GM15510 (cell line): ENCODE data around the gene AK1.

Source experiments
- POLR2A ChIP-seq: IDR thresholded peaks from 3 replicates; pipeline ENCODE4 v1.6.1; 2011; ENCODE audit warnings: borderline replicate concordance; ENCODE audit not compliant: insufficient read length; ENCODE audit errors: extremely low read depth

Gene AK1

DNA sequence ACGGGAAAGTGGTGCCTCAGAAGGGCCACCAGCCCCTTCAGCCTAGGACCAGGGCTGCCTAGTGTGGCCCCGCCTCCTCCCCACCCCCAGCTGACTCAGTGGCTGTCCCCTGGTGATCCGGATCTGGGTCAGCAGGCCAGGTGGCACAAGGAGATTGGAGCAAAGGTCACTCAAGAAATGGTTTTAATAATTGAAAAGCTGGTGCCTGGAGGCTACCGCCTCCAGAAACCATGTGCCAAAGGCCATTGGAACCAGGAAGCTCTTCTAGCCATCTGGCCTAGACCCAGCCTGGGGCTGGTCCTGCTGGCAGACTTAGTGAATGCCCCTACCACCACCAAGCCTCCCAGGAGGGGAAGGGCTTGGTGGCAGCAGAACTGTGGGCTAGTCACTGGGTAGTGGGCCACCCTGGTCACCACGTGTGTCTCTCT, 37.9 kb upstream of the AK1 start:
- TF ChIP-seq POLR2A: no peak

DNA sequence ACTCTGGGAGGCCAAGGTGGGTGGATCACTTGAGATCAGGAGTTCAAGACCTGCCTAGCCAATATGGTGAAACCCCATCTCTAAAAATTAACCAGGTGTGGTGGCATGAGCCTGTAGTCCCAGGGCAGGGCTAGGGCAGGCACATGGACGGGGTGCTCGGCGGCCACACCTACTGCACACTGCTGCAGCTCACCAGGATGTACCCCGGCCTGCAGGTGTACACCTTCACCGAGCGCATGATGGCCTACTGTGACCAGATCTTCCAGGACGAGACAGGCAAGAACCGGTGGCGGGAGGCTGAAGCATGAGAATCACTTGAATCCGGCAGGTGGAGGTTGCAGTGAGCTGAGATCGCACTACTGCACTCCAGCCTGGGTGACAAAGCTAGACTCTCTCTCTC, 36.2 kb upstream of the AK1 start:
- TF ChIP-seq POLR2A: no peak

DNA sequence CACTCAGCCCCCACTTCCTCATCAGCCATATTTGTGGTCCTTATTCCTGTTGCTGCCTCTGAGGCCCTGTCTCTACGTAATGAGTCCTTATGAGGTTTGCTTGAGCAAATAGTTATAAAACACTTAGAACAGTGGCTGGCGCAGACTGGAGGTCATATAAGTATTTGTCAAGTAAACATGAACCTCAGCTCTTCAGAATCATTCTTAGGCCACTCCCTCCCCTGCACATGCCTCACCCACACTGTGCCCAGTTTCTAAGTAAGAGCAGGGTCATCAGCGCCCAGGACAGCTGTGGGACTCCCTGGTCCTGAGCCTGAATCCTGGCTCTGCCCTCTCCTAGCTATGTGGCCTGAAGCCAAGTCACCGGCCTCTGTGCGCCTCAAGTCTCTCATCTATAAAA, 35.4 kb upstream of the AK1 start:
- no peak for TF ChIP-seq POLR2A

DNA sequence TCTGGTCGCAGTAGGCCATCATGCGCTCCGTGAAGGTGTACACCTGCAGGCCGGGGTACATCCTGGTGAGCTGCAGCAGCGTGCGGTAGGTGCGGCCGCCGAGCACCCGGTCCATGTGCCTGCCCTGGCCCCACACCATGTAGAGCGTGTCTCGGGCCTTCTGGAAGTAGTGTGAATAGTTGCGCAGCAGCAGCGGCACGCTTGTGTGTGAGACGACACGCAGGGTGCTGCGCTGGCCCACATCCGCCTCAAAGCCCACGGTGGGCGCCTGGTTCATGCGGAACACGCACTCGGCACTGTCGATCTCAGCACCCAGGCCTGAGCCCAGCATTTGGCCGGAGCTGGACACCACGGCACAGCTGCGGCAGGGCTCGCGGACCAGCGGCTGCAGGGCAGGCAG, 34.8 kb upstream of the AK1 start:
- TF ChIP-seq POLR2A: no peak

DNA sequence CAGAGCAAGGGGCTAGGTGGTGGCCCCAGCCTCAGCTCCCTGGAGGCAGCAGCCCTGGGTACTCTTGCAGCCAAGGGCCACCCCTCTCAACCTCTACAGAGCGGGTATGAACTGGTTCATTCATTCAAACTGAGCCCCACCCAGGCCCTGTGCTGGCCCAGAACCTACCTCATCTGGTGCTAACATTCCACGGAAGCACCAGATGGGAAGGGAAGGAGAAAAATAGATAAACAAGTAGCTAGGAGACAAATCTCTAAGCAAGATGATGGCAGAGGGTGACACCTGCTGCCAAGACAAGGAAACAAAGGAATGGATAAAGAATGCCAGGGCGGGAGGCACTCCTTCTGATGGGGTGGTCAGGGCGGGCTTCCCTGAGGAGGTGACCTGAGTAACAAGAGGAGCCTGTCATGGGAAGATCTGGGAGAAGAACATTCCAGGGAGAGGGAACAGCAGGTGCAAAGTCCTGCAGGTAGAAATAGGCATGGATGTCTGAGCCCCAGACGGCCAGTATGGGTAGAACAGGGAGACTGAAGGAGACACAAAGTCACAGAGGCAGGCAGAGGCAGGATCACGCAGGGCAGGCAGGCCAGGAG, 33.2 kb upstream of the AK1 start:
- TF ChIP-seq POLR2A: no peak

DNA sequence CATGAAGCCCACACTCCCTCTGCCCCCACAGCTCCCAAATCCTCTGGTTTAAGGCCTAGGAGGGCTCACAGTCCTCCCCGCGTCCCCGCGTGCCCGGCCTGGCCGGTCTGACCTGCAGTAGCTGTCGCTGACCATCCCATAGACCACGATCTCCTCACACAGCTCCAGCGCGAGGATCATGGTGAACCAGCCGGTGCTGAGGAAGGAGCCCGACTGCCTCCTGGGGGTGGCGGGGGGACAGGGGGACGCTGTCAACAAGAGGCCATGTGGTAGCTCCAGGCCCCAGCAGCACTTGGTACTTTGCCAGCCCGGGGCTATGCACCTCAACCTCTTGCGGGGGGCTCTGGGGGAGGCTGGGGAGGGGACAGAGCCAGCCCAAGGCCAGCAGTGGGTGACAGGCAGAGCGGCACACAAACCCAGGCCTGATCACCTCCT, 32.4 kb upstream of the AK1 start:
- TF ChIP-seq POLR2A: no peak

DNA sequence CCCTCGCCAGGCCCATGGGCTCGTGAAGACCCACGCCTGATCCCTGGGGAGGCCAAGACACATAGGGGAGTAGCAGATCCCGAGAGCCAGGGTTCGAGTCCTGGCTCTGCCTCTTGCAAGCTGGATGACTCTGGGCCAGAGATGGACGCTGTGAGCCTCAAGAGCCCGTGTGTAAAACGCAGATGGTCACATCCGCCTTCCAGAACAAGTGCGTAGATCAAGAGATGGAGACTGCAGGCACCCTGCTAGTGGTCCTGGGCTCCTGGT, 31.1 kb upstream of the AK1 start:
- TF ChIP-seq POLR2A: no peak

DNA sequence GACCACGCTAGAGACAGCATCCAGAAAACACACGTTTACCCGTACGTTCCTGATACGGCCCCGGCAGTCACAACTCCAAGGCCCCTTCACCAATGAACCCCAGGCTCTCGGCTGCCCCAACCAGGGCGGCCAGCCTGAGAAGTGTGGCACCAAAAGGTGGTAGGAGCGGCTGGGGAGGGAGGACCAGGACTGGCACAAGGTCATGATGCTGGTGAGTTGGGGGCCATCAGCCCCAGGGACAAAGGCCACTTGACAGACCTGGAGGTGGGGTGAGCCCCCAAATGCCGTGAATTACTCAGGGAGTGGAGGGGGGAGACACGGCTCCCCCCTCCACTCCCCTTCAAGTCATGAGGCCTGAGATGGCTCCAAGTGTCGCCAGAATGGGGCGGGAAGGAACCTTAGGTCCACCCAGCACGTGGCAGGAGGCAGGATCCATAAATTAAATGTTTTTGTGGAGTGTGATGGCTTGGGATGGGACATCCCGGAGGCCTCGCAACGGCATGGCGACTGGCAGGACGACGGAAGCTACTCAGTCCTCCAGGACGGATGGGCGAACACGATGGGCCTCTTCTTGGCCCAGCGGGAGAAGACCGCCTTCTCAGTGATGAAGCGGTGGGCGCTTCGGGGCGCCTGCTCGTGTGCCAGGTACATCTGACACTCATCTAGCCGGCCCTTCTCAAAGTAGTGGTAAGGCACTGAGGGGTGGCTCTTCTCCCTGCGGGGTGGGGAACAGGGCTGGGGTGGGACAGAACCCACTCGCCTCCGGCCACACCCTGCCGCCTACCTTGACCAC, 30.6 kb upstream of the AK1 start:
- no peak for TF ChIP-seq POLR2A

DNA sequence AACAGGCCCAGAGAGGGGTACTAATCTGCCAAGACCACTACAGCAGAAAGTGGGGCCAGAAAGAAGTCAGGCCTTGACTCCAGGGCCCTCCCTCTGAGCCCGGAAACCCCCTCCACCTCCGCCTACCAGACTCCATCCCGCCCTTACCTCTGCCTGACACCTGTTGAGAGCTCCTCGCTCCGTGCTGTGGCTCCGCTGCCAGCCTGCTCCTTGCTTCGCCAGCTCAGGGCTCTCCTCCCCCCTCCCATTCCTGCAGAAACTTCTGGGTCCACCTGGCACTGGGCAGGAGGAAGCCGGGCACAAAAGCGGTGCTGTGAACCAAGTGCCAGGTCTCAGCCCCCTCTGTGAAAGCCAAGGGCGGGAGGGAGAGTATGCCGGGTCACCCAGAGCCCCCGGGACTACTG, 28.3 kb upstream of the AK1 start:
- no peak for TF ChIP-seq POLR2A

DNA sequence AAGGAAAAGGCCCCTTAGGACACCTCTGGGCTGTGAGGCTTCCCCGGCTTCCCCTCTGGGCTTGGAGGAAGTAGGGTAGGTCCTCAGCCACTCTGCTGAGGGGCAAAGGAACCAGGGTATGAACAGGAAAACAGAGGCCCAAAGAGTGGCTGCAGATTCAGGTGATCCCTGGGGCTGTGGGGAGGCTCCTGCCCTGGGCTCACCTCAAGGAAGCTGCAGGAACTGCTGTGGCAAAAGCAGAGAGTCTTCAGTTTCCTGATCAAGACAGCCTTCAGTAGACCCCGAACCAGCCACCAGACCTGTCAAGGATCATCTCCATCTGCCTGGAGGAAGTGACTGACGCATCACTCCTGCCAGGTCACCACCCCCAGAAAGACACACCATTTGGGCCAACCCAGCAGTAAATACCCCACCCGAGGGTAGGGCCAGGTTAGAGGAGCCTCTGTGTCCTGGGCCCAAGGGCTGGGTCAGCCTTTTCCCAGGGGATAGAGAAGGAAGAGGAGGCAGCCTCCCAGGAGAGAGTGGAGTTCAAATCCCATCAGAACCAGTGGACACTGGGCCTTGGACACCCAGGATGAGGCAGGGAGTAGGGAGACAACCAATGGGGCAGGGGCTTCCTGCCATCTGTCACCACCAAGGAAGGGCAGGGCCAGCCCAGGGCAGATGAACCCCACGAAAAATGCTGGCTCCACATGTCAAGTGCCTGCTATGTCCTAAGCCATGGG, 27.7 kb upstream of the AK1 start:
- peak; percentile 29 for TF ChIP-seq POLR2A

DNA sequence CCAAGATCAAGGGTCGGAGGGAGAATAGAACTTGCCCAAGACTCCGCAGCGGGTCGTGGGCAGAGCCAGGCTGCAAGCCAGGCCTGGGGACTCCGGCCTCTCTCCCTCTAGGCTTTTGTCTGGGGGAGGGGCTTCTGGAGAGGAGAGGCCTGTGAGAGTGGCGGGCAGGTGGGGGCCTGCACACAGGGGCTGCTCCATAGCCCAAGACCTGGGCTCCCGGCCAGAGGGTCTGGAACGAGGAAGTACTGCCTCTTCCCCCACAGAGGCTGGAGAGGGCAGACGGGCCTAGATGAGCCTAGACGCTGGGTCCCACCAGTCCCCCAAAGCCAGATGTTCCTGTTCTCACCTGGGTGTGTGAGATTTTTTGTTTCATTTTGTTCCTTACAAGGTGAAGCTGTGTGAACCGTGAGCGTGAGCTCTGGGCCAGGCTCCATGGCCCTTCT, 27.1 kb upstream of the AK1 start:
- no peak for TF ChIP-seq POLR2A

DNA sequence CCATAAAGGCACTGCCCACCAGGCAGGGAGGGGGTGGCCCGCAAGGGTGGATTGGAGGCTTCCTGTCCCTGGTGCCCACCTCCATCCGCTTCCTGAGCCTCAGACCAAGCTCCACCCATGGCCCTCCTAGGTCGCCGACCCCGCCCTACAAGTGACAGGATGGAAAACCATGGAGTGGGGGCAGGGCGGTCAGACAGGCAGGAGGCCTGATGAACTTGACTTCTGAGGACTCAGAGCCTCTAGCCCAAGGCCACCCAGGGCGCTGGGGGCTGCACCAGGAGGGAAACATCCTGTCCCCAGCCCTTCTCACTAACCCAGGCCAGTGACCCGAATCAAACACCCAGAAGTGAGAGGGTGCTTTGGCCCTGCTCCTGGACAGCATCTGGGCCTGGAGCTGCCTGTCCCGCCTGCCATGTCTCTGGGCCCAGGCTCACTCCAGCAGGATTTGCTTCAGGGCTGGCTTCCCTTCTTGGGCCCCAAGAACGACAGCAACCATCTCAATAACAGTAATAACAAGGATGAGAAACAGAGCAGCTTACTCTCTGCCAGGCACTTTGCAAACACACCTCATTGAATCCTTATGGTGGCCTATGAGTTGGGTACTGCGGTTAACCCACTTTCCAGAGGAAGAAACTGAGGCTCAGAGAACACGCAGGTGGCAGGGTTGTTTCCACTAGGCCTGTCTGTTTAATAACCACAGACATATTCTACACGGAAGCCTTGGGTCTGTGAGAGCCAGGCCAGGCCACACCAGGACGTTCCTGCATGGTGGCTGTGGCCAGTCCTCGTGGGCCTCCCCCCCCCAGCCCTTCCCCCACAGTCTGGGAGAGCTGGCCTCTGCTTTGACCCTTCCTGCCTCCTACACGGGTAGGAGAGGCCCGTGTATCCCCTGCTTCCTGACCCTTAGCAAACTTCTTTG, 26.3 kb upstream of the AK1 start:
- peak; percentile 47 for TF ChIP-seq POLR2A

DNA sequence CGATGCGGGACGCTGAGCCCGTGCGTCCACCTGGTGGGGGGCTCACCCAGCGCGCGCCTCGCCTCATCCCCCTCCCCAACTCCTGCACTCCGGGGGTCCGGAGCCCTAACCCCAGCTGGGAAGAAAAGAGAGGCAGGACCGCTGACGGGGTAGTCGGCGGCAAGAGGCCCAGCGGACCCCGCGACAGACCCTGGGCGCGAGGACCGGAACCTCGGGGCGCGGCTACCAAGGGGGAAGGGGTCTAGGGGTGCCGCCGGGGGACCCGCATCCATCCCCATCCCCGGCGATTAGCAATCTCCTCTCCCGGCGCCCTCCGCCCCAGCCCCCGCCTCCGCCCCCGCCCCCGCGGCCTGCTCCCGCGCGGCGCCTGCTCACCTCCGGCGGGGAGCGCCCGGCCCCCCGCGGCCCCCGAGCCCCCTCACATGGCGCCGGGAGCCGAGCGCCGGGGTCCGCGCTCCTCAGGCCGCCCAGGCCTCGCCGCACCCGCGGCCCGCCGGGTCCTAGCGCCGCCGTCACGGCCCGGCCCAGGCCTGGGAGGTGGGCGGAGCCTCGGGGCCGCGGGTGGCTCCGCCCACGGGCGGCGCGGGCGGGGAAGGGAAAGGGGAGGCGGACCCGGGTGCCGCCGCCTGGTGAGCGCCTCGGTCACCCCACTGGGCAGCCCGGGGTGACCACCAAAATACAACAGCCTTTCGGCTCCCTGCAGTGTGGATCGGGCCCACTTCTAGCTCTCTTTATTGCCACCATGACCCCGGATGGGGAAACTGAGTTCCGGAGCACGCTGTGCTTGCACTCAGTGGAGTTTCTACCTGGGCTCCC, 21.9 kb upstream of the AK1 start, which contains the start of gene ST6GALNAC6:
TSS of gene ST6GALNAC6 (minus strand) at position 476 of the 816 bp plus-strand sequence. CDS start 1,622 bp downstream, outside the sequence.
- peak; percentile 70 for TF ChIP-seq POLR2A
